WI38 (cell line): ENCODE measurements around the gene TOM1L2.

Source experiments
- H3K4me3 ChIP-seq: 2 replicates; pipeline ENCODE4 v1.5.1; 2011; ENCODE audit warnings: low read depth, mild to moderate bottlenecking, control low read depth, low read length
- CTCF ChIP-seq: IDR thresholded peaks from 2 replicates; pipeline ENCODE4 v1.5.1; 2012; ENCODE audit warnings: low read depth, mild to moderate bottlenecking, control low read depth, low read length

TOM1L2 gene

DNA sequence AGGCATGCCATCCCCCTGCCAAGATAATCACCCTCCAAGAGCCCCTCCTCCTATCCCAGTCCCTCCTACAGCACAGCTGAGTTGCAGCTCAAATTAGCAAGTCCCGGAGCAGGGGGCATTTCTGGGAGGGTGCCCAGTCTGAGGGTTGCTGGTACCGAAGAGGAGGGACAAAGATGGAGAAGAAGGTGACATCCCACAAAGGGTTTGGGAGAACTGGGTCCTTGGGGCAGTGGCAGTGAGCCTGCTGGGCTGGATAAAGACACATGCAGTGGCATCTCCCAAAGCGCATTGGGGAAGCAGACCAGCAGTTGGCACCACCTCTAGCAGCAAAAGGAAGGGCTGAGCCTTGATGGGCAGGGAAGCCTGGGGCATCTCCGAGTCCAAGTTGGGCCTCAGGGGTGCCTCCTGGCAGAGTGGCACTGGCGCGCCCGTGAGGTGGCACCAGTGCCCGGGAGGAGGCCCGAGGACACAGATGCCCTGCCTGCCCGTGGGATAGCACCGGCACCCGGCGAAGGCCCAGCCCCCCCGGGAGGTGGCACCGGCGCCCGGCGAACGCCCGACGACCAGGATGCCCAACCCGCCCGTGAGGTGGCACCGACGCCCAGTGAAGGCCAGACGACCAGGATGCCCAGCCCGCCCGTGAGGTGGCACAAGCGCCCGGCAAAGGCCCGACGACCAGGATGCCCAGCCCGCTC is 622 bp downstream of the TOM1L2 start:
- no peak for TF ChIP-seq CTCF
- peak overlapping the region; percentile 80 for H3K4me3 ChIP-seq

DNA sequence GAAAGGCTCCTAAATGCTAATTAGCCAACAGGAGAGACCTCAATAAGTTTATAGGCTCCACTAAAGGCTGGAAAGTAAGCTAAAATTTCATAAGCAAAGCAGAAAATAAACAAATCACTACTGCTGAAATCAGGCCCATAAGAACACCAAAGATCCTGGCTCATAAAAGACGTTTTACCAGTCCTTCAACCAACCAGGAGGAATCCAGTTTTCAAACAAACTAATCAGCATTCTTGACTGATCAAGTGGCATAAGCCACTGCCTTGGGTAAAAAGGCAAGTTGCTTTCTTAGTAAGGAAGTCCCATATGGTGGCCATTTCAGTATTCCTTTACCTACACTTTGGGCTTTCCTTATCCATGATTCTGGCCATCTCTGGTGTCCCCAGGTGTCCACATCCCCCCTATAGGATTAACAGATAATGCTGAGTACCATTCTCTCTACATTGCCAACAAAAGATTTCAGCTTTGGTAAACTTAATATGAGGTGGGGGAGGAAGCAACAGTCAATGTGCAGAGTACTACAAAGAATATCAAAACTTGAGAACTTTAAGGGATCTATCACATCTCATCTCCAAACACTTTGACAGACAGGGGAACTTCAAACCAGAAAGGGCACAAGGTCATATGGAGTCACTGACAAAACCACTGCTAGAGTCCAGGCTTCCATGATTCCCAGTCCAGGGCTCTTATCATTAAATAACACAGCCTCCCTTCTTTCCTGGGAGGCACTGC is 1.3 kb downstream of the TOM1L2 start:
- H3K4me3 ChIP-seq = peak overlapping the region; percentile 80
- TF ChIP-seq CTCF = no peak

- no peak for TF ChIP-seq CTCF
- no peak overlapping the region for H3K4me3 ChIP-seq
Measured at GRCh38 chr17:17966399-17966798, 5.8 kb downstream of the TOM1L2 start.

DNA sequence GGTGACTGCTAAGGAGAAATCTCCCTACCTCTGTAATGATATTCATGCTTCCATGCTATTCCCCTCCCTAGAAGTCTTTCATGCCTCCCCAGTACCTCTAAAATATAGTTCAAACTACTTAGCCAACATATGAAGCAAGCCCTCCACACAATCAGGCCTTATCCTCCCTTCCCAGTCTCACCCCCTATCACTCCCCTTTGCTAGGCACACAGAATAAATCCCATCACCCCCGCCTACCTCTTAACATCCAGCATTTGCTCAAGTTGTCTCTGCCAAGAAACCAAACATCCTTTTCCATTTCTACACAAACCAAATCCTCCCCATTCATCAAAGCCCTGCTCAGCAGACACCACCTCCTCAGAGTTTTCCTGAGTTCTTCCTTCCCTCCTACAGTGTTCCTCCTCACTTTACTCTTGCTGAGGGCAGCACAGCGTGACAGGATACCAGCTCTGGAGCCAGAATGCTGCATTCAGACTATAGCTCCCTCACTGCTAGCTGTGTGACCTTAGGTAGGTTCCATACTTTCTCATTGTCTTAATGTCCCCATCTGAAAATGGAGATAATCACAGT is 7.0 kb downstream of the TOM1L2 start:
- TF ChIP-seq CTCF = no peak
- no peak overlapping the region for H3K4me3 ChIP-seq

DNA sequence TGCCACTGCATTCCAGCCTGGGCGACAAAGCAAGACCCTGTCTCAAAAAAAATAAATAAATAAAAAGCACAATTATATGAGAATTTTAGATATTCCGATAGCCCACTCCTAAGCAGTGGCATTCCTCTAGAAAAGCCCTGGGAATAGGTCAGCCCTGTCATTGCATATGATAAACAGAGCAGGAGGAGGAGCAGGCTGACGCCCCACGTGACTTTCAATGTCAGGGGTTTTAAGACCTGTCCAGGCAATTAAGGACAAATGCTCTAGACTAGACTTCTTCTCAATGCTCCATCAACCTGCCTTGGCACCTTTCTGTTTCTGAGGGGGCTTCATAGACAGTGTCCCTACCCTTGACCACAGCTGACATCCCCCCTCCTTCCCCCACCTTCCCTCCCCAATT is 7.5 kb downstream of the TOM1L2 start:
- no peak for TF ChIP-seq CTCF
- H3K4me3 ChIP-seq = no peak overlapping the region

DNA sequence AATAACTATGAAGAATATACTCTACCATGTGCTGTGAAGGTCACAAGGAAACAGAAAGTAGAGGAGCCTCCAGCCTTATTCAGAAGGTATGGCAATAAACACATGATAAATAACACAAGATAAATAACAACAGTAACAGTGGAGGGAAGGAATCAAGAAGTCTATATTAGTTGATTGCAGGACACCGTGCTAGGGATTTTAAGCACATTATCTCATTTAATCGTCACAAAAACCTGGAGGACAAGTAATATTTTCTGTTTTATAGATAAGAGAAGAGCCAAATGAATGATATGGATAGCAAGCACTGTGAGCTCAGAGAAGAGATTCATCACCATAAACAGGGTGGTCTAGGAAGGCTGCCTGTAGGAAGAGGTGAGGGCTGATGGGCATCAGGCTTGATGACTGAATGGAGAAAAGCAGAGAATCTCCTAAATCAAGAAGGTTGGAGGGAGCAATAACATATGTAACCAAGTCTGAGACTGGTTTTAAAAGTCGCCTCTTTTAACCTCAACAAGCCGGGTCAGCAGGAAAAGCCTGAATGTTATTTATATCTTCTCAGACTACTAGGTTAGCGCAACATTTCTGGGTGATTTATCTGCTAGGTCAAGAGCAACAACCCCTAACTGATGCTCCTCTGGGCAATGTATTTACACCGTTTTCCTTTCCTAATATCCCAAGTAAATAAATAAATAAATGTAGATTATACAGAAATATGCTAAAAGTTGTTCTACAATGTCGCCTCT is 8.3 kb downstream of the TOM1L2 start:
- no peak for TF ChIP-seq CTCF
- H3K4me3 ChIP-seq = no peak overlapping the region
